SH-SY5Y (cell line): ENCODE measurements around the gene LRP1-AS.

ENCODE experiments used
- GATA2 ChIP-seq: IDR thresholded peaks from 2 replicates; pipeline ENCODE4 v1.6.1; 2011; ENCODE audit warnings: mild to moderate bottlenecking, low read depth, low read length
- GATA3 ChIP-seq: IDR thresholded peaks from 2 replicates; pipeline ENCODE4 v1.6.1; 2011; ENCODE audit warnings: low read depth, mild to moderate bottlenecking, low read length, moderate library complexity

The LRP1-AS gene

GRCh38 chr12:57116580-57117281 is 30.7 kb downstream of the LRP1-AS start:
- no peak for TF ChIP-seq GATA3
- no peak for TF ChIP-seq GATA2

- TF ChIP-seq GATA3, result no peak
- no peak for TF ChIP-seq GATA2
Observed at GRCh38 chr12:57112492-57113294, 34.7 kb downstream of the LRP1-AS start.

- no peak for TF ChIP-seq GATA3
Observed at GRCh38 chr12:57111031-57111734, 36.2 kb downstream of the LRP1-AS start, which contains the start of gene STAT6. Gene STAT6 (minus strand): TSS chr12:57111362. CDS start chr12:57108278, 3,084 bp downstream.

GRCh38 chr12:57110104-57111030 is 37.1 kb downstream of the LRP1-AS start:
- TF ChIP-seq GATA2 (no peak), GATA3 (no peak)

GRCh38 chr12:57109207-57110103 is 38.0 kb downstream of the LRP1-AS start:
- TF ChIP-seq GATA2 (no peak), GATA3 (no peak)

- TF ChIP-seq GATA3 (no peak), GATA2 (no peak)
Observed at GRCh38 chr12:57107456-57108155, 39.8 kb downstream of the LRP1-AS start.

GRCh38 chr12:57106021-57106708 is 41.3 kb downstream of the LRP1-AS start:
- no peak for TF ChIP-seq GATA2
- no peak for TF ChIP-seq GATA3

GRCh38 chr12:57105011-57105753 is 42.2 kb downstream of the LRP1-AS start:
- TF ChIP-seq GATA2, result no peak
- TF ChIP-seq GATA3, result no peak

- TF ChIP-seq GATA3, result no peak
- no peak for TF ChIP-seq GATA2
Observed at GRCh38 chr12:57104292-57104910, 43.0 kb downstream of the LRP1-AS start.

GRCh38 chr12:57103856-57104255 is 43.6 kb downstream of the LRP1-AS start:
- TF ChIP-seq GATA2, result no peak
- TF ChIP-seq GATA3, result no peak
